Renal cortical epithelial cell (primary cell): ENCODE results near the gene ABTB1. TPM values are rescaled to one million over a fixed set of nuclear protein-coding genes. Genes with fewer than 3 reads are reported as not detected.
"Not testable (repeated sequence)": the region's sequence is repeated elsewhere in the genome, so short reads cannot be mapped to it uniquely, and the experiment has no call there.

ENCODE experiments used
- DNase-seq: peaks from one replicate; pipeline ENCODE4 v3.0.0-alpha.2; 2011; ENCODE audit warnings: low read depth
- total RNA-seq: library from RNA; depleted of rRNA; stranded (reverse); fragments of >200 nt; gene quantifications from 2 replicates; pipeline ENCODE4 v1.2.3, GENCODE V29; 2014

Gene ABTB1
- total RNA-seq, 1 donor from 2014 or later = 13.5 TPM

DNA sequence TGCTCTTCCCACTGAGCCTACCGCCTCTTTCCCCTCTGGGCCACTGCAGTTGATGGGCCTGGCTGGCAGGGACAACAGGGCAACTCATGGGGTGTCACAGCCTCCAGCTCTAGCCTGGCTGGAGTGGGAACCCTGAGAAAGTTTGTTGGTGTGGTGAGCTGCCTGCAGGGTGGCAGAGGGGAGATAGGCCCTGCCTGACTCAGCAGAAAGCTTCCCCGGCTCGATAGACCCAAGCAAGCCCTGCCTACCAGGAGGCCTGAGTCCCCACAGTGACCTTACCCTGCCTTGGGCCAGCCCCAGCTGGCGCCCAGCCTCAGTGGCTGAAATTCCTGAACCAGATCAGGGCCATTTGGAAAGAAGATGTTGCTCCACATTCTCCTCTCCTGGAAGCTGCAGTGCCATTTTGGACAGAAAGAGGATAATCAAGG lies 29.4 kb downstream of the ABTB1 start:
- no peak for DNase-seq

DNA sequence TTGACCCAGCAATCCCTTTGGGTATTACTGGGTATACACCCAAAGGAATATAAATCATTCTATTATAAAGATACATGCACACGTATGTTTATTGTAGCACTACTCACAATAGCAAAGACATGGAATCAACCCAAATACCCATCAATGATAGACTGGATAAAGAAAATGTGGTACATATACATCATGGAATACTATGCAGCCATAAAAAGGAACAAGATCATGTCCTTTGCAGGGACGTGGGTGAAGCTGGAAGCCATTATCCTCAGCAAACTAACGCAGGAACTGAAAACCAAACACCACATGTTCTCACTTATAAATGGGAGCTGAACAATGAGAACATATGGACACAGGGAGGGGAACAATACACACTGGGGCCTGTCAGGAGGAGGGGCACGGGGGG lies 32.1 kb downstream of the ABTB1 start:
- DNase-seq = not testable (repeated sequence)

DNA sequence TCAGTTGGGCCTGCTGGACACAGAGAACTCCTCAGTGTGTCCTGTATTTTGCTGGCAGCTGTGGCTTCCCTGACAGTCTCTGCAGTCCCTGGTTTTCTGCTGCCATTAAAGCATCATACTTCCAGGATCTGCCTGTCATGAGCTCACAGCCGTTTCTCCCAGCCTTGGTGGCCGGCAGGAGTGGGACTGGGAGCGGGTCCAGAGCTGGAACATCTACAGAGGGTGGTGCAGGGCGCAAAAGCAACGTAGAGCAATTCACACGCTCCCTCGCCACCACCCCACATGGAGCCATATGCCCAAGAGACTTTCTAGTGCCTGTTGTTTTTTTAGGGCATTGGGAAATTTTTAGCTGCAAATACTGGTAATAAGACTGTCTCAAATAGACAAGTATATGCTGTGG lies 33.6 kb downstream of the ABTB1 start:
- no peak for DNase-seq

DNA sequence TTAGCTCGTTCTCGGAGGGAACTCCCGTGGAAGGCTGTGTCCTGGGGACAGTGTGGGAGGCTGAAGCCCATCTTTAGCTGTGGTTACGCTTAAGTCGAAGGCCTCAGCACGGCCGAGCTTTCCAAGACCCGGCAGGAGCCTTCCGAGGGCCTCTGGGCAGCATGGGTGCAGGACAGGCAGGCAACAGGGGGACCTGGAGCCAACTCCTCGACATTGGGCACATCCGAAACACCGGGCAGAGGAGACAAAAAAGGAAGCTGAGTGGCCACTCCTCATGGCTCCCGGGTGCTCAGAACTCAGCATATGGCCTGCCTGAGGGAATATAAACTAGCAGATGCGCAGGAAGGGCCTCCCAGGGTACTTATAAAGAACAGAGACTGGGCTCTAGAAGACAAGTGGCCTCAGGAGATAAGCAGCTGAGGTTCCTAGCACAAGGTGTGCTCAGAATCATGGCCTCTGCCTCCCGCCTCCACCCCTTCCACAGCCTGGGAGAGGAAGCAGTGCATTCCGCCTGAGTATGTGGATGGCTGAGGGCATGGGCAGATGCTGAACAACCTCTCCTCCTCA lies 34.1 kb downstream of the ABTB1 start:
- no peak for DNase-seq

DNA sequence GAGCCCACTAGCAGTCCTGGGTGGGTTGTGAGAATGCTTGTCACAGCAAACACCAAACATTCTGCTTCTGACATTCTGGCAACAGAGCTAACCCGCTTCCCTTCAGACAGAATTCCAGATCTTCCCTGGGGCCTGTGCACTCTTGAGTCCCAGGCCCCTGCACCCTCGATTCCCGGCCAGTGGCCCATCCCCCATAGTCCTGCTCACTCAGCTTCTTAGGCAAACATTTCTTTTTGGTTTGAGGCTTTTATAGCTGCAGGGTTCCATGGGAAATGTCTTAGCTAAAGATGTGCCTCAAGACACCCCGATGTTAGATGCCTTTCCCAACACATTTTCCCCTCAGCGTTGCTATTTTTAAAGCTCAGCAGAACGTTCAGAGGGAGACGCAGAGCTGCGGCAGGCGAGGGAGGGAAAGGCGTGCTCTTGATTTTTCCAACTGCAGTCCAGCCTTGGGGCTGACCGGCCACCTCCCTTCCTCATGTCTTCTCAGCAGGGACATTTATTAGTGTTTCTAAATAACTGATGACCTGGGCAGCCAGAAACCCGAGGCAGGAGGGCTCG lies 35.2 kb downstream of the ABTB1 start:
- DNase-seq = no peak

DNA sequence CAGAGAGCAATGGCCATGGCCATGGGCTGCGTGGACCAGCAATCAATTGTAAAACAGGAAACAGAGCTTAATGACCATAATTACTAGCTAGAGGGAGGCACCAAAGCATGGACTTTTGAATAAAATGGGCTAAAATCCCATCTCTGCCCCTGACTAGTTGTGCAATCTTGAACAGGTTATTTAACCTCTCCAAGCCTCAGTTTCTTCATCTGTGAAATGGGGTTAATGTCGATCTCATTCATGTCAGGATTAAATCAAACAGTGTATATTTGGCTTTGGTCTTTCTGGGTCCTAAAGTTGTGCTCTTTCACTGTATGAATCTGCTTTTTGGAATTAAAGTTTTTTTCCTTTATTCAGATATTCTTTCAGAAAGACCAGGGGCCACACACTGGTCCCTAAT lies 36.1 kb downstream of the ABTB1 start:
- DNase-seq = no peak

DNA sequence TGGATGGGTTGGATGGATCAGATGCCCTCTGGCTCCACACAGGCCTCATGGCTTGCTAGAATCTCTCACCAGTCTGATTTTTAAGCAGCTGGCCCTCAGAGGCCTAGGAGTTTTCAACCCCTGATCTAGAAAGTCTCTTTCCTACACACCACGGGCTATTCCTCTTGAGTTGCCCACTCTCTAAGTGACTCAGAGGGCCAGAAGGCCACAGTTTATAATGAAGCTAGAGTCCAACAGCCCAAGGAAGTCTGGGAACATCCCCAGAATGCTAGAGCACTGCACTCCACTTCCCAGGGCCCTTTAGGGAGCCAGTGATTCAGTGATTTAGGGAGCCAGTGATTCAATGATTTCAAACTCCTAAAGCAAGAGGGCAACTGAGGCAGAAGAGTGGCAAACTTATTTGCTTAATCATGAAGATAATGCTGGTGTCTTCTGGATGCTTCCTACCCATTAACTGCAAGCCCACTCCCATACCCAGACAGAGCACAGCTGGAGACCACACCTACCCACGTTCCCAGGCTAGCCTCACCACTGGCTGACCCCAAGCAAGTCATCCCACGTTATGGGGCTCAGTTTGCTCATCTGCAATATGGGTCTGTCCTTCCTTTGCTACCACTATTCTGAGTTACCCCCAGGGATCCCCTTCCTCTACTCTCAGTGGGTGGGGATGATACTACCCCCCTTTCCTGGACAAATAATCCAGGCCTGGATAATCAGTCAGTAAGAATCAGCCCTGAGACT lies 36.7 kb downstream of the ABTB1 start:
- no peak for DNase-seq

DNA sequence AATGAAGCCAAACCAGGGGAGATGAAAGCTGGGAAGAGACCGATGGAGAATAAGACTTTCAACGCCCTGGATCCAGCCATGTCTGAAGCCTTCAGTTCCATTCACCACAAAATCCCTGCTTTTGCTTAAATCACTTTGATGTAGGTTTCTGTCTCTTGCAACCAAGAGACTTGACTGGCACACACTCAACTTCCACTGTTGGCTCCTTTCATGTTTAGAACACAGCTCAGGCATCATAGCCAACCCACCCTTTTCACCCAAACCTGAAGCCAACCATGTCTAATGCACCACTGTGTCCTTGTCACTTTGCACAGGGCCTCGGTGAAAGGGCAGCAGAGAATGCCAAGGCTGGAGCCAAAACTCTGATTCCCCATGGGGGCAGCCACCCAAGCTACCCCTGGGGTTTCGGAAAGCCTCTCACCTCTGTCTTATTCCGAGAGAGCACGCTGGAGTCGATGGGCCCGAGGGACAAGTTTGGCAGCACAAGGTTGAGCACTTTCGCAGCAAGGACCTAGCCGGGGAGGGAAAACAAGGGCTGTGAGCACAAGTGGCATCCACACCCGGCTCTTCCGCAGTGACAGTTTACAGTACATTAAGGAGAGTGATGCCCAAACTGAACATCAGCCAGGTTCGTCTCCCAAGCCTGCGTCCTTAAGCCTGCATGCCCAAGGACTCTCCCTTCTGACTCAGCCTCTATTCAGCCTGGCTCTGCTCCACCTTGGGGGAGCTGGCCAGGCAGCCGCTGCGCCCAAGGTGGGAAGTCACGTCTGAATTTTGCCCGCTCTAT lies 37.6 kb downstream of the ABTB1 start:
- DNase-seq = no peak

DNA sequence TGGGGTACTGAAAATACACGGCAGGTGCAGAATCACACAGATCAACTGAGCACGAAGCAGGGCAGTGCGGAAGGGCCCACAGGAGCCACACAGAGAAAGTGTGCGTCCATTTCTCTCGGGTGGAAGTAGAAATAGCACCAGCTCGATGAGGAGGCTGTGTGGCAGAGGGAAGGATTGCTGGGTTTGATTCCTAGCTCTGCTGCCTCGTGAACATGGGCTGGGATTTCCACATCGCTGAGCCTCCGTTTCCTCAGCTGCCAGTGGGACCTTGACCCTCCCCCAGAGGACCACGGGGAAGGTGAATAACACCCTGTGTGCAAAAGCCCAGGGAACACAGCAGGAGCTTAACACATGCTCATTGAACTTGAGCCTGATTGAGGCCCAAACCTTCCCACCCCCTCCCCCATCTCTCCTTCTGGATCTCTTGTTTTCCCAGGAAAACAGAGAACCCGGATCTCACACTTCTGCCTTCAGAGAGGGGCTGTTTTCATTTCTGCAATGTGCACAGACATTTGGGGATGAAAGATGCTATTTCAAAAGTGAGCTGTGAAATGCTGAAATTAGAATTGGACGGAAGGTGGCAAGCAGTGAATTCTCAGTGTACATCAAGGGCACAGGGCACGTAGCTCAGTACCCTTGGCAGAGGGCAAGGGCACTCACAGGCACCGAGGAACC lies 38.4 kb downstream of the ABTB1 start:
- no peak for DNase-seq

DNA sequence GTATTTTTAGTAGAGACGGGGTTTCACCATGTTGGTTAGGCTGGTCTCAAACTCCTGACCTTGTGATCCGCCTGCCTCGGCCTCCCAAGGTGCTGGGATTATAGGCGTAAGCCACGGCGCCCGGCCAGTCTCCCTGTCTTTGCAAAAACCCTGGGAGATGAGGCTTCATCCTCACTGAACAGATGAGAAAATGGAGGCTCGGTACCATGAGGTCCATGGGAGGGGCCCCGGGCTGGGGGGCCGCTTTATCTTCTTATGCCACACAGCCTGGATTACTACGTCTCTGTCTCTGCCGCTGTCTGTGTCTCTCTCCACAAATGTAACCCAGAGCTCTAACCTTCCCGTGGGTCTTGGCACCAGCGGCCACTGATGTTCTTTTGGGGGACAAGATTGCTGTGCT lies 39.1 kb downstream of the ABTB1 start:
- DNase-seq = no peak

DNA sequence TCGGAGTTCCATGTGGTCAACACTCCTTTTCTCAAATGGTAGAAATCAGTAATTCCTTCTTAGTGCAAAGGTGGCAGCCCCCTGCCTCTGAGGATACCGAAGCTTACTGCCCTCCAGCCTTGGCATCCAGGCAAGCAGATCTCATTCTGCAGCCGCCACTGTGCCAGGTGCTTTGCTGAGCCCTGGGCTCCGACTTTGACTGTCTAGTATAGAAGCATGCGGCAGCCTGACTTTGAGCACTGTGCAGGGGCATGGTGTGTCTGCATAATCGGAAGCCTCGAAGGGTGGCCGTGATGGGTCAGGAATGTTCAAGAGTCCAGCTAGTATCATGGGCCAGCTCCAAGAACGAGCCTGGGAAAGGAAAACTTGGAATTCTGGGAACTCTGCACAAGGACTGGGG lies 39.7 kb downstream of the ABTB1 start:
- no peak for DNase-seq

DNA sequence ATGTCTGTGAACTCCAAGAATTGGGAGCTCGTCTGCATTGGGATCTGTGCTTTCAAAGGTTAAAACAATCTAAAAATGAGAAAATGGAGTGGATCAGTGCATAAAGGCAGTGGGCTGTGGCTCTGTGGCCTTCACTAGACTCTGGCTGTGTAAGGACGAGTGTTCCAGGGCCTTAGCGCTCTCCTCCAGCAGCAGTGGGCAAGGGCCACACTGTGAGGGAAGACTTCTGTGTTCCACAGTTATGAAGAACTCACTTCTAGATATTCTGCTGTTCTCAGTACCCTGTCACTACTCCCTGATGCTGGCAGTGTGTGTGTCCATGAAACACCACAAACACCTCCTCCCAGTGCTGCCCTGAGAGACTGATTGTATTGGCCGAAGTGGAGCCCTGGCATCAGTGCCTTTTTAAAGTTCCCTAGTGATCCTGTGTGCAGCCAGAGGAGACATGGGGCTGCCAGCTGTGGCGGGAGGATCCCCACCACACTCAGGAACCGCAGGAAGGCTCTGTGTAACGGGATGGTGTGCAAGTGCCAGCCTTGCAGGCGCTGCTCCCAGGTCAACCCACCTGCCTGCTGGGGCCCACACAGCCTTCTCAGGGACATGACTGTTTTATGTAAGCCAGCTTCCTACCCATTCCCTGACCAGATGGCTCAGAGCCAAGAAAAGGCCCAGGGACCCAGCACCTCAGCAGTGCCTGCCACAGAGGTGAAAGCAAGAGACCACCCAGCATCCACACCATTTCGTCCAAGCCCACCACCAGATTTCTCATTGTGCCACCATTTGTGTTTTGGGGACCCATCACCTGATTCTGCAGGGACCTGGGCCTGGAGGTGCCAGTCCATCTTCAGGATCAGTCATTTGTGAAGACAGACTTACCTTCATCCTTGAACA lies 40.4 kb downstream of the ABTB1 start:
- DNase-seq = no peak

DNA sequence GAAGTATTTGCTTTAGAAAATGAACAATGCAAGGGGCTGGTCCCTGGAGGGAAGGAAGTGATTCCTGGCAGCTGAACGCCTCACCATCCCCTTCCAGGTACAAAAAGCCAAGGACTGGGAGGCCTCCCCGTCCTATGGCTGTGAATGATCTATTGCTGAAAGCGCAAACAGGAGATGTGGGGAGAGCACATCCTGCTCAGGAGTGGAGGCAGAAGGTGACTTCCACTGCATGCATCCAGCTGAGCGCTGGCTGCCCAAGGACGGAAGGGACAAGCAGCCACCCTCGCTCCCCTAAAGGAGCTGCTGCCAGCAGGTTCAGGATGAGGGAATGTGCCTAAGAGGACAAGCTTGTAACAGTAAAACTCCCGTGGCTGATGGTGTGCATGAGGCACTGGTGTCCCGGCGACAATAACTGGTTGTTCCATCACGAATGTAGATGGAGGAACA lies 41.4 kb downstream of the ABTB1 start:
- no peak for DNase-seq

DNA sequence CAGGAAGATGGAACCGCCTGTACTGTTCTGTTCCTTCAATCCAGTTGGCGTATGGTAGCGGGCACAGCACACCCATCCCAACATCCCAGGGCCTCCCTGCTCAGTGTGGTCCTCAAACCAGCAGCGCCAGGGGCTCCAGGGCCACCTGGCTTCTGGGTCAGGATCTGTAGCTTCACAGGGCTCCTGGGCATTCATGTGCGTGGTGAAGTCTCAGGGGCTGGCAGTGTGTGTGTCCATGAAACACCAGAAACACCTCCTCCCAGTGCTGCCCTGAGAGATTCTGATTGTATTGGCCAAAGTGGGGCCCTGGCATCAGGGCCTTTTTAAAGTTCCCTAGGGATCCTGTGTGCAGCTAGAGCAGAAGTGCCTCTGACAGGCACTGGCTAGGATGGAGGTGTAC lies 42.1 kb downstream of the ABTB1 start:
- no peak for DNase-seq

DNA sequence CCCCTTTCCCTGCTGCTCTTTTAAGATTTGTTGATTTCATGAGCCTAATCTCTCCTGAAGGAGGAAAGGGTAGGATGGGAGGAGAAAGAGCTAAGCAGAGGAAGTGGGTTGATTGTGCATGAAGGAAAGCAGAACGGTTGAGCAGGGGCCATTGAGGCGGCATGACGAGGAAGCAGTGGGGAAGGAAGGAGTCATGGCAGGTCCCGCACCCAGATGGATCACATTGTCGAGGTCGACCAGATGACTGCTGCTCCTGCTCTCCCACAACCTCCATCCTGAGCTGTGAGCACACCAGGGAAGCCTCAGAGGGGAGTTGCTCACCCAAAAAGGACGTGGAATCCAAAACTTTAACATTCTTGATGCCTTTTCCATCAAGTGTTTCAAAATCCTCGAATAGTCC lies 42.8 kb downstream of the ABTB1 start:
- DNase-seq = no peak

DNA sequence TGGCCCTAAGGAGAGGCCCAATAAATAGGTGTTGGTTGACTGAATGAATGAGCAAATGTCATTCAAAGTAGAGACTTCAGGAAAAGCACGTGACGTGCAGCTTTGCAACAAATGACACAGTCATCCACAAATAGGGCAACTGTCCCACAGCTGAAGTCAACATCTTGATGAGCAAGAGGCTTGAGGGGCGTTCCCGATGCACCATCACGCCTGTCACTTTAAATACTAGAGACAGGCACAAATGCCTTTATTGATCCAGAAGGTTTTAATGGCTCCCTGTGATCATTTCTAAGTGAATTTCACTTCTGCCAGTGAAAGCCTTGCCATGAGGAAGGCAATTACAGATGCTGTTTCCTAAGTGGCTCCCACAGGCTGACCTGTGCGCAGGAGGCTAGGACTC lies 43.6 kb downstream of the ABTB1 start:
- no peak for DNase-seq

DNA sequence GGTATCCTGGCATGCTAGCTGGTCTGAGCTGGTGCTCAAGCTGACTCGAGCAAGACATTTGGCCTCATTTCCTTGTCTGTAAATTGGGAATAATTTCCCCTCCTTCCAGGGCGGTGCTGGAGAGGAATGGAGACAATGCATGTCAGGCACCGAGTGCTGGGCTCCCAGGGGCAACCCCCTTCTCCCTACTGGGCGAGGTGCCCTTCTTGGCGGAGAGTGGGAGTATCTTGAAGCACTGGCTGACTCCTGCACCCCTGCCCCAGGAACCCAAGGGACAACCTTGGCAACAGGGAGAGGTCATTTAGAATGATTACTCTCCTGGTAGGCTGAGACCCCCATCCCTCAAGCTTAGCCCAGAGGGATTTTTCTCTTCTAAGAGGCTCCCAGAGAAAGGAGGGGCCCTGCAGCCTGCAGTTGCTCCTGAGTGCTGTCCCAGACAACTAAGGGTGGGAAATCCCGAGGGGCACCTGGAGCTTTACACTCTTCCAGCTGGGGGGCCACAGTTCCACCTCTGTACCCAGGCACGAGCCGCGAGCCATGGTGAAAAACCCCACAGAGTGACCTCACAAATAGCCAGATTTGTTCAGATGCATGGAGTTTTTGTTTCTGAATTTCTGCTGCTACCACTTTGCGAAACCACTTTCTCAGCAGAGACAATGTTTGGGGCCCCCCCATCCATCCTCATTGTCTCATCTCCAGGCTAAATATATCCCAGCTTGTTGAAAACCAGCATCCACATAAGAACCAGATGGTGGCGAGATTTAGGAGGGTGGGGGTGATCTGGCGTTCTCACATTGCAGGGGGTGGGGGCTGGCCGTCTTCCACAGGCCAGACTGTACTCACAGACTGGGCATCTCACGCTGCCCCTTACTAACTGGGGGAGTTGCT lies 44.8 kb downstream of the ABTB1 start:
- no peak for DNase-seq

DNA sequence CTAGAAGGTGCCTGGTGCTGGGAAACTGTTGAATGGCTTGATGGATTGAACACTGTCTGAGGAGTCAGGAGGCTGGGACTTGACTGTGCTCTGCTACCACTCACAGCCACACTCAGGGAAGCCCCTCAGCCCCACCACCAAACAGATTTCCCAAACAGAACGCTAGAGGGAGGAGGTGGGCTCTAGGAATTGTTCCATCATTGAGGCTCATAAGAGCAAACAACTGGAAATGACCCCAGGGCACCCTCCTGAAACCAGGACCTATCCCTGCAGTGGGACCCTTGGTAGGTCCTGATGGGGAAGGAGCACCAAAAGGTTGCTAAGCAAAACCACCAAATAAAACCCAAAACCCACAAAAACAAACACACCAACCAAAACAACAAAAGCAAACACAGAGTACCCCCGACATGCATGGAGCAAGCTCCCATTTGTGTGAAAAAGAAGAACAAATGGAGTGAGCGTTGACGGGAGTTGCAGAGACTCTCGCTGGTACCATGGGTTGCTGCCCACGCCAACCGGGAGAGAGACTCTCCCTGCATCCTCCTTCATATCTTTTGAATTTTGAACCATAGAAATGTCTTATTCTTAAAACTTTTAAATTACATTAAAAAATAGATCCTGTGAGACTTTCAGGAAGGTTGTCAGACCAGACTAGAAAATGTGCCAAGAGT lies 45.6 kb downstream of the ABTB1 start:
- DNase-seq = no peak

DNA sequence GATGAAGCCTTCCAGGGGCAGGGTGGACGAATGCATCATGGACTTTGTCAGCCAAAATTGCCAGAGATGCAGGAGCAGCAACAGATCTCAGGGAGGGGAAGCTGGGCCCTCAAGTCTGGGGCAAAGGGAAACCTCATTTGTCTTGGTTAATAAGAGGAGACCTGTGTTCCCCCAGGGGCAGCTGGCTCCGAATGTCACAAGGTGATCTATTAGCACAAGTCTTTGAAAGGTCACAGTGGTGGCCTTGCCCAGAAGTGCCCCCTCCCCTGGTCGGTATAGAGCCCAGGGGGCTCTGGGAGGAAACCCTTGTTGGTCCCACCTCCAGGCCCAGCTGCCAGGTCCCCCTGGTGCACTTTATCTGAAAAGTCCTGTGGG lies 46.2 kb downstream of the ABTB1 start:
- DNase-seq = no peak

DNA sequence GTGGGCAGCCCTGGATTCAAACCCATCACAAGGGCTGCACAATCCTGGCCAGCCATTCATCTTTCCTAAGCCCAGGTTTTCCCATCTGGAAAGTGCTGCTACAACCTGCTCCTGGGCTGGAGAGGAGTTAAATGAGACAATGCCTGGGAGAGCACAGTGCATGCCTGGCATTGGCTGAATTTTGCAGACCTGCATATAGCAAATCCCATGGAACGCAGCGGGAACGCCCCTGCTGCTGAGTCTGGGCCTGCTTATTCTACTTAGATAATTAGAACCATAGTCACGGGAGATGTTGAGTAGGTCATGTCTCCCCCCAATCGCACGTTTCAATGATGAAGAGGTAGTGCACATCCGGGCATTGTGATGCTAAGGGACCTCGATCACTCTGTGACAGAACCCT lies 46.6 kb downstream of the ABTB1 start:
- DNase-seq = no peak
